KMS-11 (cell line): ENCODE results near the gene TMEM219.
"Not testable (repeated sequence)": the region's sequence is repeated elsewhere in the genome, so short reads cannot be mapped to it uniquely, and the experiment has no call there.

Experiments
- H2AFZ ChIP-seq: fragments of 200-600 bp; sonication (generic); 2 replicates; pipeline ENCODE4 v1.6.1; 2016; ENCODE audit warnings: antibody characterized with exemption, mixed run types, low read depth
- H3K27ac ChIP-seq: fragments of 200-600 bp; sonication (generic); 2 replicates; pipeline ENCODE4 v1.6.1; 2016; ENCODE audit warnings: mild to moderate bottlenecking, mixed run types
- H3K27me3 ChIP-seq: fragments of 200-600 bp; sonication (generic); 2 replicates; pipeline ENCODE4 v1.6.1; 2017; ENCODE audit warnings: mild to moderate bottlenecking, low read depth, mixed run types, moderate library complexity; ENCODE audit not compliant: insufficient read depth
- H3K36me3 ChIP-seq: fragments of 200-600 bp; sonication (generic); 2 replicates; pipeline ENCODE4 v1.6.1; 2017; ENCODE audit warnings: mild to moderate bottlenecking, mixed run types; ENCODE audit not compliant: insufficient read depth
- H3K4me1 ChIP-seq: fragments of 200-600 bp; sonication (generic); 2 replicates; pipeline ENCODE4 v1.6.1; 2016; ENCODE audit warnings: mild to moderate bottlenecking, low read depth, mixed run types; ENCODE audit not compliant: poor library complexity, severe bottlenecking
- H3K4me2 ChIP-seq: fragments of 200-600 bp; sonication (generic); 2 replicates; pipeline ENCODE4 v1.7.0; 2016; ENCODE audit warnings: mild to moderate bottlenecking, mixed run types
- H3K4me3 ChIP-seq: fragments of 200-600 bp; sonication (generic); IDR thresholded peaks from 2 replicates; pipeline ENCODE4 v1.6.1; 2017; ENCODE audit warnings: low read depth, low read length, mixed read lengths; ENCODE audit not compliant: insufficient read depth
- H3K79me2 ChIP-seq: fragments of 200-600 bp; sonication (generic); 2 replicates; pipeline ENCODE4 v1.6.1; 2016; ENCODE audit warnings: low read depth, mixed run types; ENCODE audit not compliant: insufficient read depth
- H3K9ac ChIP-seq: fragments of 200-600 bp; sonication (generic); 2 replicates; pipeline ENCODE4 v1.6.1; 2016; ENCODE audit warnings: mild to moderate bottlenecking, mixed run types
- H4K20me1 ChIP-seq: fragments of 200-600 bp; sonication (generic); 2 replicates; pipeline ENCODE4 v1.6.1; 2016; ENCODE audit warnings: mild to moderate bottlenecking, mixed run types; ENCODE audit not compliant: insufficient read depth
- CTCF ChIP-seq: fragments of 200-600 bp; sonication (generic); conservative IDR thresholded peaks from 2 replicates; pipeline ENCODE4 v1.6.1; 2017; ENCODE audit warnings: low read depth, mild to moderate bottlenecking, antibody characterized with exemption, low read length, moderate library complexity, mixed read lengths

Gene TMEM219

DNA sequence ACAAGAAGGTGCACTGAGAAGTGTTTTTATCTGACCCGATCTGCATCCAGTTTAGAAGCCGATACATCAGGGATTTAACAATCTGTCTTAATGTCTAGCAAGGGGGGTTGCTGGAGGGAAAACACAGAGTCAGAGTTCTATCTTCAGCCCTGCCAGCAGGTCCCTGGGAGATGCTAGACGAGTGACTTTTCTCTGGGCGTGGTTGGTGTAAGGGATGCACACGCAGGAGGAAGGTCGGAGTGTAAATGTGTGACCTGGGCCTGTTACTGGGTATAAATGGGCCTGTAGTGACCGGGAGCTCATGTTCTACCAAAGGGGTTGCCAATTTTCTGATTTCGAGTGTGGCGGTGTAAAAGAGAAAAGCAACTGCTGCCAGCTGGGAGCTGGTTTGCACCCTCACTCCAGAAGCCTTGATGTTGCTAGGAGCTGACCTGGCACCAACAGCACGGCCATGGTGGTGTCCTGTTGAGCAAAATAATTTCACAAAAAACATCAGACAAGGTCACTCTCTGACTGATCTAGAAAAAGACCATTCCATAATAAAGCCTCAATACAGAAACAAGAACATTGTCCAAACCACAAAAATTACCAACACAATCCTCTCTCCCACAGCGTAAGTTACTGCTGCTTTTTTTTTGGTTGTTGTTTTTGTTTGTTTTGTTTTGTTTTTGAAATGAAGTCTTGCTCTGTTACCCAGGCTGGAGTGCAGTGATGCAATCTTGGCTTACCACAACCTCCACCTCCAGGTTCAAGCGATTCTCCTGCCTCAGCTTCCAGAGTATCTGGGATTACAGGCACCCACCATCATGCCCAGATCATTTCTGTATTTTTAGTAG lies 34.6 kb upstream of the TMEM219 start:
- Histone ChIP-seq H3K27me3 (no peaks in the 10 kb centered on the region), H3K9ac (no peak overlapping the region; the same call in 1 of the 2 replicates), H3K4me2 (peak overlapping the region; percentile 70), H2AFZ (peak overlapping the region; percentile 93; the same call in 1 of the 2 replicates), H4K20me1 (no peaks in the 10 kb centered on the region), H3K79me2 (peaks cover 11% of the 10 kb centered on the region; the same call in 1 of the 2 replicates), H3K36me3 (no peaks in the 10 kb centered on the region), H3K4me1 (peaks cover 28% of the 10 kb centered on the region), H3K4me3 (no peak overlapping the region), H3K27ac (no peak overlapping the region)
- no peak for TF ChIP-seq CTCF

- H3K79me2 ChIP-seq, H3K9ac ChIP-seq, H2AFZ ChIP-seq, H4K20me1 ChIP-seq, H3K27ac ChIP-seq, H3K27me3 ChIP-seq, H3K4me2 ChIP-seq, H3K4me3 ChIP-seq, H3K36me3 ChIP-seq: not testable (repeated sequence)
- peaks cover 10% of the 10 kb centered on the region for H3K4me1 ChIP-seq
Measured at GRCh38 chr16:29931750-29932149, 30.1 kb upstream of the TMEM219 start.

- Histone ChIP-seq H3K79me2 (no peaks in the 10 kb centered on the region), H3K4me2 (no peak overlapping the region), H2AFZ (no peak overlapping the region), H3K27me3 (no peaks in the 10 kb centered on the region), H3K9ac (no peak overlapping the region), H3K36me3 (no peaks in the 10 kb centered on the region), H3K4me1 (no peaks in the 10 kb centered on the region), H3K4me3 (no peak overlapping the region), H3K27ac (no peak overlapping the region), H4K20me1 (no peaks in the 10 kb centered on the region)
- no peak for TF ChIP-seq CTCF
Measured at GRCh38 chr16:29940656-29941055, 21.2 kb upstream of the TMEM219 start.

- Histone ChIP-seq H3K4me1 (no peaks in the 10 kb centered on the region), H3K9ac (no peak overlapping the region), H3K4me2 (no peak overlapping the region), H3K27me3 (no peaks in the 10 kb centered on the region), H3K27ac (no peak overlapping the region), H3K36me3 (no peaks in the 10 kb centered on the region), H3K79me2 (no peaks in the 10 kb centered on the region), H4K20me1 (no peaks in the 10 kb centered on the region), H2AFZ (no peak overlapping the region), H3K4me3 (no peak overlapping the region)
- no peak for TF ChIP-seq CTCF
Measured at GRCh38 chr16:29943846-29944799, 17.8 kb upstream of the TMEM219 start.
